ENCODE measurements around the gene OTOP2. TPM values are rescaled to one million over a fixed set of nuclear protein-coding genes. Genes with fewer than 3 reads are reported as not detected.
A peak's percentile ranks its signal among the peaks of the same experiment; 100 is the strongest.
"Not testable (repeated sequence)": the region's sequence is repeated elsewhere in the genome, so short reads cannot be mapped to it uniquely, and the experiment has no call there.

The OTOP2 gene
- total RNA-seq, 1 donor from 2014 or later, result not detected

DNA sequence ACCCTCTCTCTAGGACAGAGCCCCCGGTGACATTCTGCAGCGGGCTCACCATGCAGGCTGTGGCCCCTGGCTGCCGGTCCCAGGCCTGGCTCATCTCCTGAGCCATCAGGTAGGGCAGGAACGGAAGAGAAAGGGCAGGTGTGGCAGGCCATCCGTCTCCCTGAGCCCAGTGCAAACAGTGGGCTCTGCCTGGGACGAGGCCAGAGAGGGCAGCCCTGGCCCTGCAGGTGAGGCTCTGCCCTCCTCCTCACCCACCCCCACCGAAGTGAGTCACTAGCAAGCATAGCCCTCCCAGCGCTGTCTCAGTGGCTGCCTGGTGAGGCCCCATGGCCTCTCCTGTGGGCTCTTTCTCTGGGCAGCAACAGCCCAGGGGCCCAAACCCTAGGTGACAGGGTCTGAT lies 26.1 kb downstream of the OTOP2 start:
- no peak for DNase-seq (ENCODE audit: low spot score)

DNA sequence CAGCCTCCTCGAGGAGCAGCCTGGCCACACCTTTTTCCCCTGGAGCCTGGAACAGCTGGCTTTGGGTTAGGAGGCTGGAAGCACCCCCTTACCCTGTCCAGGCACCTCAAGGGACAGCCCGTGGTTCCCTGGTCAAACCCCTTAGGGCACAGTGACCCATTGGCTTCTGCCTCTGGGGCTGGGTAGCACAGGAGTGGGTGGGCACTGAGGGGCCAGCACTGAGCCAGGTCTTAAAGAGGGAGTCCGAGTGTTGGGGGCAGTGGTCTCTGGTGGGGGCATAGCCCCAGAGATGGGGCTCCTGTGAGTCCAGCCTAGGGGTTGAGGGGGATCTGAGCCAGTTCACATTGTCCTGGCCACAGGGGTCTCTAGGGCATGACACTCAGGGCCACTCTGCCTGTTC lies 27.0 kb downstream of the OTOP2 start:
- no peak for DNase-seq (ENCODE audit: low spot score)

DNA sequence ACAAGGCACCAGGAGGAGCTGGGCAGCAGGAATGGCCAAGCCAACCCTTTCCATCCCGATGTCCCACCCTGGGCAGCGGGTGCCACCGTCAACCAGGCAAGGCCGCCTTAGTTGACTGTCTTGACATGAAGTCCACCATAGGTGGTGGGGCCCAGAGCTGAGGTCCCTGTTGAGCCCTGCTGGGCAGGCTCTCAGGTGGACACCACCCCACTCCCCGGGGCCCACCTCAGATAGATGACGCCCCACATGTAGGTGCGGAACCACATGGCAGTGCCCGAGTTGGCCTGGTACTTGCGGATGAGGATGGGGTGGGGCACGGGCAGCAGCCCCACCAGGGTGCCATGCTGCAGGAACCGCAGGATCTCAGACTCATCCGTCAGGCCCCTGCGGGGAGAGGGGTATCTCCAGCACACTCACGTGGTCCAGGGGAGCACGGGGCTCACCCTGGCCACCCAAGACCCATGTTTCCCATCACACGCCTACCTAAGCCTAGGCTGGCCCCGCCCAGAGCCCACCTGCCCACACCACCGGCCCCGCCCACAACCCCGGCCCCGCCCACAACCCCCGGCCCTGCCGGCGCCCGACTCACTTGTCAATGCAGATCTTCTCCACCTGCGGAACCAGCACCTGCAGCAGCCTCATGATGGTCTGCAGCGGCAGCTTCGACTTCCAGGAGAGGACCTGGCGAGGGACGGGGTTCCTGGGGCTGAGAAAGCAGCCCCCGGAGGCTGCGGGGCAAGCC lies 27.8 kb downstream of the OTOP2 start:
- DNase-seq (ENCODE audit: low spot score), result no peak

DNA sequence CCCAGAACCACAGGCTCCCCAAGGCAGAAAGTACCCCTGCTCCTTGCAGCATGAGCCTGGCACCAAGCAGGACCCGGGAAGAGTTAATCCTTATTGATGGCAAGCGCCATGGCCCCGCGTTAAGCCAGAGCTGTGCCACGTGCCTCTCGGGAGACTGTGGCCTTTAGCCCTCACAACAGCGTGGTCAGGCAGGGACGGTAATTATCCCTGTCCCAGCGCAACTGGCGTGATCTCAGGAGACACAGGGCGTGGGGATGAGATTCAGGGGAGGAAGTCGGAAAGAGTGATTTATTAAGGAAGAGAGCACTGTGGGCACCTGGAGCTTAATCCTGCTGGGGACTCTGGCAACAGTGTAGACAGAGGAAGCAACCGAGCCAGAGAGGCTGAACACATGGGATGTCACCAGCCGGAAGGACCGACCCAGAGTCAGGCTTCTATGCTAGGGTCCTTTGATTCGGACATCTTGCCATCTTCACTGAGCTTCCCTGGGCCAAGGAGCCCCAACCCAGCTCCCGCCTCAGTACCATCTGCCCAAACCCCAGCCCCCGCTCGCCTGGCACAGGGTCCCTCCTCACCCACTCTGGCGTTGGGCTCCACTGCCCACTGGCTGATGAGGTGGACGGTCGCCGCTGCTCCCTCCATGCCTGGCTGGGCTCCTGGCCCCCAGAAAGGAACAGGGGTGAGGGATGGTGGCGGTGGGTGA lies 28.5 kb downstream of the OTOP2 start:
- no peak for DNase-seq (ENCODE audit: low spot score)

DNA sequence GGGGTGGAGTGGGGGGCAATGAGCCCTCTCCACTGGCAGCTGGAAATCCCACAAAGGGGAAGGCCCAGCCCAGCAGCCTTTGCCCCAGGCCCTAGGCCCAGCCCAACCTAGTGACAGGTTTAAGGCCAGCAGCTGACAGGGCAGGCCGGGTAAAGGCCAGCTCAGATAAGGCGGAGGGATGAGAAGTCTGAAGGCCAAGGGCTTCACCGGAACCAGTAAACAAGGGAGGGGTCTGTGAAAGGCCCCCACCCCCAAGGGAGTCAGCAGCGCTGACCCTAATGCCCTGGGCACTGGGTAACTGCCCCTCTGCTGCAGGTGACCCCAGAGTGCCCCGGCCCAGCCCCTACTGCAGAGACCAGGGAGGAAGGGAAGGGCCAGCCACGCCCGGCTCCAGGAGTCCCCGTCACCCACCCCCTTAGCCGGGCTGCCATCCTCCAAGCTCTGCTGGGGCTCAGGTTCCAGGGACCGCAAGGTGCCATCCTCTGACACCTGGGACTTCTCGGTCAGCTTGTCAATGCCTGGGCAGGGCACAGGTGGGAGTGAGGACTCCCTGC lies 29.1 kb downstream of the OTOP2 start:
- no peak for DNase-seq (ENCODE audit: low spot score)

DNA sequence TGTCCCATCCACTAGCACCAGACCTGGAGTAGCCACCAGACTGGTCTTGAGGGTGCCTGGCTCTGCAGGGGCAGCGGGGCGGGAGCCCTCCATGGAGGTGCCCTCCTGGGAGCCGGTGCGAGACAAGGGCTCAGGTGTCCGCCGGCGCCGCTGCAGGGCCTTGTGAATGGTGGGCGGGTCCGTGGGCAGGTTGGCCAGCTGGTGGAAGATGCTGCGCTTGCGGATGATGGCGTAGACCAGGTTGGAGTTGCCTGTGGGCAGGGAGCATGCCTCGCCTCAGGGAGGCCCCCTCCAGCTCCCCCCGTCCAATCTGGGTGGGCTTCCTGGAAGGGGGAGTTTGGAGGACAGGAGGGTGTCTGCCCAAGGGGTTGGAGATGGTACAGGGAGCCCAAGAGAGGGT lies 30.0 kb downstream of the OTOP2 start:
- no peak for DNase-seq (ENCODE audit: low spot score)

DNA sequence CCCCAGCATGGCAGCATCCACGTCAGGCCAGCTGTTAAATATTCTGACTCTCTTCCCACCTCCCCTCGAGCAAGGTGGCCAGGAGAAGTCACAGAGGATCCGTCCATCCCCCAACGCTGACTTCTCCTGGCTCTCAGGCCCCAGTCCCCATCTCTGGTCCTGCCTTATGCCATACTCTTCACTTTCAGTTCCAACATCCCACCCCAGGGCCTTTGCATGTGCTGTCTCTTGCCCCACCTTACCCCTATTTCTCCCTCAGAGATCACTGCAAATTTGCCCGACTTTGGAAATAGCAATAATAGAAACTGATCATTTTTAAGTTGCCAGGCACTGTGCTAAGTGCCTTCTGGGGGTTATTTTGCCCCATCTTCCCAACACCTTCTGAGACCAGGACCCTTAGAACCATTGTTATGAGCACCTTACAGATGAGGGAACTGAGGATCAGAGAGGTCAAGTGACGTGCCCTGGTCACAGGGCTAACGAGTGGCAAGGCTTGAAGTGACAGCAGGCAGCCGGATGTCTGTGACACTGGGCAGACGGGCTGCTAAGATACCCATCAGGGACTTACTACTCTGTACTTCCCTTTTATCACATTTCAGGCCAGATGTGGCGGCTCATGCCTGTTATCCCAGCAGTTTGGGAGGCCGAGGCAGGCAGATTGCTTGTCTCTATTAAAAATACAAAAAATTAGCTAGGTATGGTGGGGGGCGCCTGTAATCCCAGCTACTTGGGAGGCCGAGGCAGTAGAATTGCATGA lies 30.8 kb downstream of the OTOP2 start:
- no peak for DNase-seq (ENCODE audit: low spot score)

DNA sequence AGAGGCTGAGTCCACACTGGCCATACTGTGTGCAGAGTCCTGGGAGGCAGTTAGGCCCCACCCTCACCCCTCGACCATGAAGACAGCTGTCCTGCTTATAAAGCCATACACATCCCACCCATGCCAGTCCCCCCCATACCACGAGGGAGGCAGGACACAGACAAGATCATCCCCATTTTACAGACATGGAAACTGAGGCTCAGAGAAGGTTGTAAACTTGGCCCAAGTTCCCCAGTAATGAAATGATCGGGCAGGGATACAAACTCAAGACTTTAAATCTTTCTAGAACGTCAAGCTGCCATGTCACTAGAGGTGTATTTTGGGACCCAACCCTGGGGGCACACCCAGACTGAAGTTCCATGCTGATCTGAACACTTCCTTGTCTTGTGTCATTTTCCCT lies 32.0 kb downstream of the OTOP2 start:
- no peak for DNase-seq (ENCODE audit: low spot score)

DNA sequence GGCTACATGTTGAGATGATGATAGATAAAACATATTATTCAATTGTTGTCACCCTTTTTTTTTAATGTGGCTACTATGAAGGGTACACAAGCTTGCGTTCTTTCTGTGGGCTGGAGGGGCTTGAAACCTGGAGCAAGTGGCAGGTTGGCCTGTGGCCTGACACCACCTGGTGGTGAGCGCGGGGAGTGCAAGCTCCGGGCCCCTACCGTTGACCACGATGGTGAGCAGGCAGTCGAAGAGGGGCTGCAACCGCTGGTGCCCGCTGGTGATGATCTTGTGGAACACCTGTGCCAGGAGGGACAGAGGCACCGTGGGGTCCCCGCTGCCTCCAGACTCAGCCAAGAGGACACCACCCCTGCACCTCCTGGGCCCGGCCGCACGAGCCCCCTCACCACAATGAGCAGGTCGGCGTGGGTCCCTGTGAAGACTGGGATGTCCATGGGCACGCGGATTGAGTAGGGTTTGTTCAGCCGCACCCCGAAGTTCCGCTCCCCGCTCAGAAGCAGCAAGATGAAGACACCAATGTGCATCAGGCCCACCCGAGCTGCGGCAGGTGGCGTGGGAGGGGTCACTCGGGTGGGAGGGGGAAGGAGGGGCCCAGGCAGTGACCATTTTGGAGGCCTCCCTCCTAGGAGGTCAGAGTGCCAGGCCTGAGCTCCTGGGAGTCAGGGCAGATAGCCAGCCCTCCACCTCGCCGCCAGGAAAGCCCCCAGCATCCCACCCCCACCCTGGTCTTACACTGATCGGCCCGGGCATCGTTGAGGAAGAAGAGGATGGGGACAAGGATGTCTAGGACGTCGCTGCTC lies 34.1 kb downstream of the OTOP2 start:
- DNase-seq (ENCODE audit: low spot score), result no peak

DNA sequence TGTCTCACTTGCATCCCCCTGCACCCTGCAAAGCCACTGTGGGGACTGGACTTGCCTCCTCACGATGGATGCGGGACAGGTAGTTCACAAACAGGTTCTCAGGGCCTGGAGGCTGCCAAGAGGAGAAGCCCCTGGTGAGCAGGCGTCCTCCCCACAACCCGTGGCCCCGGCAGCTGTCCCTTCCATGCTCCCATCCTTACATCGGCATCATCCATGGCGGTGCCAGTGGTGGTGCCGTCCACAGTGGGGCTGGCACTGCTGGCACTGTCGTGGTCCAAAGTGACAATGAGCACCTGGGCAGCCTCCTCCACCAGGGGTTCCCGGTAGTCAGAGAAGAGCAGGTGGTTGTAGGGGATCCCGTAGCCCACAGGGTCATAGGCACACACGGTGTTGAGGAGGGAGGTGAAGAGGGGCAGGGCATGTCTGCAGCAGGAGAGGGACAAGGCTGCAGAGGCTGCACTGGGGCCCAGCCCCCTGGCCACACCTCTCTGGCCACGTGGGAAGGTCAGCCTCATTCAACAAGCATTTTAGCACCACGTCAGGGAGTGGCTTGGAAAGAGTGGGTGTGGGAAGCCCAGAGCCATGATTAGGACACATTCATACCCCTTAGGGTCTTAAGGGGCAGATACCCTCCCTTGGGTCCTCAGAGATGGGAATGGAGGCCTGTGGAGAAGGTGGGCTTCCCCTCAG lies 35.9 kb downstream of the OTOP2 start:
- DNase-seq (ENCODE audit: low spot score), result no peak

DNA sequence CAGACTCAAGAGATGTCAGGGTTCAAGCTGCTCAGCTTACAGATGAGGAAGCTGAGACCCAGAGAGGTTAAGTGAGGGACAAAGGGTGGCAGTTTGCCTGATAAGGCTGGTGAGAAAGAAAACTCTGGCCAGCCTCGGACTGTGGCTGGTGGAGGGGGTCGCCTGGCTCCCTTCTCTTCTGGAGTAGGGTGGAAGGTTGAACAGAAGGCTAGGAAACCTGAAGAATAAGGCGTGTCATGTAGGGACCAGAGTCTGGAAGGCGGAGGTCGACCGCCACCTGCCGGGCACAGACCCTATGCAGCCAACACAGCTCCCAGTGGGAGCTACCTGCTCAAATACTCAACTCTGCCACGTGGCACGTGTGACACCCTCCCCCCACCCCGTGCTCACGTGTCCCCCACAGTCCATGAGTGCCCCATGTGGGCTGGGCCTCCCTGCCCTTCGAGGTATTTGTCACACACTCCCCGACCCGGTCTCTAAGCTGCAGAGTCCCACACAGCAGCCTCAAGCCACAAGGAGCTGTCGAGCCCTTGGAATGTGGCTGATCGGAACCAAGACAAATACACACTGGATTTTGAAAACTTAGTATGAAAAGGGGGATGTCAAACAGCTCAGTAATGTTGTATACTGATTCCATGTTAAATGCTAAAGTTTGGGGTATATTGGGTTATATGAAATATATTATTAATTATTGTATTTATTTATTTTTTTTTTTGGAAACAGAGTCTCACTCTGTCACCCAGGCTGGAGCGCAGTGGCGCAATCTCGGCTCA lies 36.7 kb downstream of the OTOP2 start:
- DNase-seq (ENCODE audit: low spot score), result no peak

DNA sequence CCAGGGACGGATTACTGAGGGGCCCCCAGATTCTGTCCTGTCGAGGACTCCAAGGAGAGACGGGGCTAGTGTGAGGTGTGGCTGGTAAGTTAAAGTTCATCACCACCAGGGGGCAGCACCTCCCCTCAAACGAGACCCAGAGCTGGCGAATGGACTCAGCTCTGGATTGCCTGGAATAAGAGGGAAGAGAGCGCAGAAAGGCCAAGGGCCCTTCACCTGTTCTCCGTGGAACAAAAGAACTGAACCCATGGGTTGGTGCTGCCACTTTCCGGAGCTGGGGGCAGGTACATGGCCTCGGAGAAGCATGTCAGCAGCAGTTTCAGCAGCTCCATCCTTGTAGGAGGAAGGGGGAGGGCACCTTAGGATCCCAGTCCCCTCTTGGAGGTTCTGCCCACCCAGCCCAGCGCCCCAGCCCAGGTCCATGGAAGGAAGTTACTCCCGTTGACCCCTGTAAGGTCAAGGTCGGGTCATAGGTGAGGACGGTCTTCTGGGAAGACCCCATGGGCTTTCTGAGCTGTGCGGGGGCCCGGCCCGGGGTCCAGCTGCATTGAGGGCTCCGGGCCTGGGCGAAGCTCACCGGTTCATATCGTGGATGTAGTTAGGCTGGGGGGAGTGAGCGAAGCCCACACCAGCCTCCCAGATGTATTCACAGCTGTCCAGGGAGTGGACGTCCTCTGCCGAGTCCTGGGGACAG lies 37.7 kb downstream of the OTOP2 start:
- DNase-seq (ENCODE audit: low spot score), result peak; percentile 93

DNA sequence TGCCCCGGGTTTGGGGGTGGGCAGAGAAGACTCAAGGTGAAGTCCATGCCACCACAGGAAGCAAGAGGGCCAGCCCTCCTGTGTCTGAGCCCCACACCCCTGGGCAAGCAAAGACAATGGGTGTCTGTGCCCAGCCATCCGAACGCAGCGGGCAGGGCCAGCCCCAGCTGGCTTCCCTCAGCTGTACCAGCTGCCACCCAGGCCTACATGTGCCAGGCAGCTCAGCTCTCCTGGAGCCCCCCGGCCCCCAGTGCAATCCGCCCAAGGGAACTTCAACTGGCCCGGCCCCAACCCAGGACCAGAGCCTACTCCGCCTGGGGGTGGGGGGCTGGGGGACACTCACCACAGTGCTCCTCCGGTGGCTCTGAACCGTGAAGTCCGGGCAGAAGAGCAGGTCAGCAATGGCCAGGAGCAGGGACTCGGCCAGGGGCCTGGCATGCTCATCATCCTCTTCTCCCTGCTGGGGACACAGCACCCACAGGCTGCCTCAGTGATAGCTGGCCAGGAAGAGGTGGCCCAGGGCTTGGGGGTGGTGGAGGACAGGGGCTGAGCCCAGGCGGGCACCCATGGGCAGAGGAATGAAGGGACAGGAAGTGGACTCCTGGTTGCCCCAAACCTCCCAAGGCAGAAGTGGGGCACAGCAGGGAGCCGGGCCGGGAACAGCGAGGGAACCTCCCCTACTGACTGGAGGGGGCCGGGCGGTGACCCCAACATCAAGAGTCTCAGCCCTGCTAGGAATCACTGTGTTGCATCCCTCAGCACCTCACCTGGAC lies 38.7 kb downstream of the OTOP2 start:
- no peak for DNase-seq (ENCODE audit: low spot score)

DNA sequence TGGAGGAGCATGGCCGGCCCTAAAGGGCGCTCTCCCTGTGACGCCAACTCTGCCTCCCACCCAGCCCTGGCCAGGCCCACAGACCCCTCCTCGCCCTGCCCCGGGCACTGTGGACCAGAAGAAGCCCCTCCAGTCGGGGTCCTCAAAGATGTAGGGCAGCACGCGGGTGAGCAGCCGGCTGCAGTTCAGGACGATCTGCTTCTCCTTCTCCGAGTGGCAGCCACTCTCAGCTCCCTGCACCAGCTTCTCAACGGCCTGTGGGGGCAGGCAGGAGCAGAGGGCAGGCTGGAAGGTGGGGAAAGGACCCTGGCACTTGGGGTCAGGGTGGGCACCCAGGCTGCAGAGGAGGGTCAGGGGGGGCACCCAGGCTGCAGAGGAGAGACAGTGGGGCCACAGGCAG lies 39.6 kb downstream of the OTOP2 start:
- no peak for DNase-seq (ENCODE audit: low spot score)

DNA sequence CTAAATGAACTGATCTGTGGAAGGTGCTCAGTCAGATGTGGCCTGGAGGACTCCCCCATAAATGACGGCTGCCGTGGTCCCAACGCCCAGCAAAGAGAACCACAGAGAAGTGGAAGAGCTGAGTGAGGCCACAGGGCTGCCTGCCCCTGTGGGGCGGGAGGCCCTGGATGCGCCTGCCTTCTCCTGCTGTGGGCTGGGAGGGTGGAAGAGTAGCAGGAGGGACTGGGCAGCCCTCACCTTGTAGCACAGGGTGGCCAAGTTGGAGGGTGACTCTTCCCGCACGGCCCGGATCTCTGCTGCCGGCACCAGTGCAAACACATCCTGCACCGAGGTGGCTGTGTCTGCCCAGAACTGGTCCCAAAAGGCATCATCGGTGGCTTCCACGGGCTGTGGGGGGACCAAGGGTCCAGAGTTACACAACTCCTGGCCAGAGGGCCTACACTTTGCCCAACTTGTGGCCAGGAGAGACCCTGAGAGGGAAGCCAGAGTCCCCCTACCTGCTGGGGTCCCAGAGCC lies 40.2 kb downstream of the OTOP2 start:
- DNase-seq (ENCODE audit: low spot score), result no peak

DNA sequence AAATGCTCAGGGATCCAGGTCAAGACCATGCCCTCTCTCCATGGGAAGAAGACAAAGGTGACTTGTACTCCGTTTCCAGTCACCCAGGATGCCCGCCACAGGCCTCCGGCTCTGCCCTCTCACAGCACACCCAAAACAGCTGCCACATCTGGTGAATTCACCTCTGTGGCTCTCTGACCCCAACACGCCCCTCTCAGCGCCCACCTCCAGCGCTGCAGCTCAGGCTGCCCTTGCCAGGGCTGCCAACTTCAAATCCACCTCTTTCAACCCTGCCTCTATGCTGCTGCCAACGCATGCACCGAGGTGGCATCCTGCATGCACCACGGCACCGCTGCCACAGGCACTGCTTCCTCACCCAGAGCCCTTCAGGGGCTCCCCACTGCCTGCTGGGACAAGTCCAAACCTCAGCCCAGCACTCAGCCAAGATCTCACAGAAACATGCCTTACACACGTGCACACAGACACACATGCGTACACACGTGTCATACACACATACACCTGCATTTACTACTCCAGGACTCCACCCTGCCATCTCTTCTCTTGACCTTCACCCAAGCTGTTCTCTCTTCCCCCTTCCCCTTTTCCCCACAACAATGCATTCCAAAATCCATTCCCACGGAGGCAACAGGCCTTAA lies 41.0 kb downstream of the OTOP2 start:
- DNase-seq (ENCODE audit: low spot score), result no peak

DNA sequence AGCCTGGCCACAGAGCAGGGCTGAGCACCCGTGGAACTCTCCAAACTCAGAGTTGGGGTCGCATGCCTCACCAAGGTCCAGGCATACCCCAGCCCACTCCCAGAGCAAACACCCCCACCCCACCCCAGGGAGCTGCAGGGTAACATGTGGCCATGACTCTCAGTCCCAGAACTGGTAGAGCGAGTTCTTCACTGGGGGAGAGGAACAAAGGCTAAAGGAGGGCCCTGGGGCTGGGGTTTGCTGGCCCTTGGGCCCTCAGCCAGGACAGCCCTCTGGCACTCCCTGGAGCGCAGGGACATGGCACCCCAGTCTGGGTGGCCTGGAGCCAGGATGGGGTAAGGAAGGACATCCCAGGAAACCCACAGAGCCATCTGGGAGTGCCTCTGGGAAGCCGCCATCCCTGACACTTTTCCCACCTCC lies 44.3 kb downstream of the OTOP2 start:
- DNase-seq (ENCODE audit: low spot score), result no peak

DNA sequence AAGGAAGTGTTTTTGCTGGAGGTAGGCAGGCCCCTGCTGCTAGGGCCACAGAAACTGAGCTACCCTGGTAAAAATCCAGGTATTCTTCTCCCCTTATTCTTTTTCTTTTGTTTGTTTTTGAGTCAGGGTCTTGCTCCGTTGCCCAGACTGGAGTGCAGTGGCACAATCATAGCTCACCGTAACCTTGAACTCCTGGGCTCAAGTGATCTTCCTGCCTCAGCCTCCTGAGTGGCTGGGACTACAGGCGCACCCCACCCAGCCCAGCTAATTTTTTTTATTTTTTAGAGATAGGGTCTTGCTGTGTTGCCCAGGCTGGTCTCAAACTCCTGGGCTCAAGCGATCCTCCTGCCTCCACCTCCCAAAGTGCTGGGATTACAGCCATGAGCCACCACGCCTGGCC lies 45.4 kb downstream of the OTOP2 start:
- not testable (repeated sequence) for DNase-seq (ENCODE audit: low spot score)
